ENCODE data around the gene PDCD11.

PDCD11 gene

GRCh38 chr10:103451091-103451813, 54.8 kb downstream of the PDCD11 start:
- DNase-seq (ENCODE audit: low read depth) = peak; percentile 30

- DNase-seq (ENCODE audit: low read depth) = peak; percentile 42
These were observed 55.5 kb downstream of the PDCD11 start, which contains the start of gene CALHM2 for GRCh38 chr10:103451831-103452505. Gene CALHM2, minus strand, starts transcription at chr10:103452370. Its CDS starts 2,429 bp downstream, at chr10:103449941.

GRCh38 chr10:103452506-103453230, 56.2 kb downstream of the PDCD11 start:
- DNase-seq (ENCODE audit: low read depth) = no peak

GRCh38 chr10:103454026-103454425, 57.6 kb downstream of the PDCD11 start:
- DNase-seq (ENCODE audit: low read depth) = no peak

- no peak for DNase-seq (ENCODE audit: low read depth)
These were observed 58.8 kb downstream of the PDCD11 start for GRCh38 chr10:103455235-103455634.

GRCh38 chr10:103456074-103456660, 59.7 kb downstream of the PDCD11 start:
- DNase-seq (ENCODE audit: low read depth) = no peak

- DNase-seq (ENCODE audit: low read depth) = no peak
These were observed 60.8 kb downstream of the PDCD11 start for GRCh38 chr10:103457176-103457712.

- no peak for DNase-seq (ENCODE audit: low read depth)
These were observed 61.6 kb downstream of the PDCD11 start for GRCh38 chr10:103457896-103458583.

GRCh38 chr10:103458720-103459119, 62.3 kb downstream of the PDCD11 start, which contains the start of gene CALHM1:
Gene CALHM1, minus strand, starts transcription at chr10:103458900. Its CDS starts 149 bp downstream, at chr10:103458751.
- DNase-seq (ENCODE audit: low read depth) = no peak

GRCh38 chr10:103459615-103460014, 63.2 kb downstream of the PDCD11 start:
- DNase-seq (ENCODE audit: low read depth) = no peak

GRCh38 chr10:103463499-103463898, 67.1 kb downstream of the PDCD11 start:
- no peak for DNase-seq (ENCODE audit: low read depth)

- no peak for DNase-seq (ENCODE audit: low read depth)
These were observed 69.2 kb downstream of the PDCD11 start for GRCh38 chr10:103465411-103466179.

- DNase-seq (ENCODE audit: low read depth) = no peak
These were observed 70.3 kb downstream of the PDCD11 start for GRCh38 chr10:103466734-103467133.

- DNase-seq (ENCODE audit: low read depth) = no peak
These were observed 71.0 kb downstream of the PDCD11 start for GRCh38 chr10:103467406-103467805.

- no peak for DNase-seq (ENCODE audit: low read depth)
These were observed 72.8 kb downstream of the PDCD11 start for GRCh38 chr10:103469201-103469600.

GRCh38 chr10:103470761-103471653, 74.6 kb downstream of the PDCD11 start:
- DNase-seq (ENCODE audit: low read depth) = peak; percentile 53

GRCh38 chr10:103472005-103472404, 75.6 kb downstream of the PDCD11 start:
- no peak for DNase-seq (ENCODE audit: low read depth)

GRCh38 chr10:103473261-103473671, 76.8 kb downstream of the PDCD11 start:
- no peak for DNase-seq (ENCODE audit: low read depth)

GRCh38 chr10:103474077-103474476, 77.7 kb downstream of the PDCD11 start:
- DNase-seq (ENCODE audit: low read depth) = no peak

GRCh38 chr10:103475437-103475836, 79.0 kb downstream of the PDCD11 start:
- DNase-seq (ENCODE audit: low read depth) = no peak

Data from stimulated activated CD8-positive, alpha-beta memory T cell treated with anti-CD3 and anti-CD28 coated beads, Interleukin-12 subunit alpha, Interleukin-12 subunit beta, amount 100 ng/mL, for 1 hour (primary cell).